SK-N-SH (cell line): ENCODE data around the gene MATN4. TPM values are rescaled to one million over a fixed set of nuclear protein-coding genes. Genes with fewer than 3 reads are reported as not detected.

Experiments
- CTCF ChIA-PET: fragments of 300-600, 350-600 bp; formaldehyde crosslinking; extraction: SDS; loops from one replicate; lab custom pipeline; 2021; lab: Yijun Ruan, JAX
- POLR2A ChIA-PET: fragments of 350-600 bp; sonication (Branson Sonifier 250); formaldehyde crosslinking; extraction: SDS; loops from one replicate; lab custom pipeline; 2020; ENCODE audit warnings: antibody characterized with exemption, inconsistent platforms; lab: Yijun Ruan, JAX
- DNase-seq: peaks from one replicate; pipeline ENCODE4 v3.0.0; 2012
- H2AFZ ChIP-seq: fragments of 200-600 bp; sonication (generic); 2 replicates; pipeline ENCODE4 v1.8.1; 2016; ENCODE audit warnings: antibody characterized with exemption, mild to moderate bottlenecking, low read depth
- H3F3A ChIP-seq: fragments of 200-600 bp; sonication (generic); replicated peaks from 2 replicates; pipeline ENCODE3; 2016; ENCODE audit warnings: antibody characterized with exemption, mild to moderate bottlenecking; ENCODE audit not compliant: insufficient read depth
- H3K27ac ChIP-seq, 2 experiments: fragments of 200-500 bp in 1 of 2; fragments of 200-600 bp in 1 of 2; sonication (Bioruptor generic) in 1 of 2; sonication (generic), shearing (Covaris generic) in 1 of 2; 2 replicates each; pipeline versions ENCODE4 v1.5.1 to v1.6.1; 2014 to 2016; ENCODE audit warnings: low read depth in 2 of 2, inconsistent platforms in 1 of 2, low read length in 1 of 2, mild to moderate bottlenecking in 1 of 2, mixed read lengths in 1 of 2
- H3K27me3 ChIP-seq: fragments of 200-600 bp; sonication (generic), shearing (Covaris generic); 2 replicates; pipeline ENCODE4 v1.6.1; 2016; ENCODE audit warnings: mixed run types; ENCODE audit not compliant: insufficient read depth
- H3K36me3 ChIP-seq, 2 experiments: fragments of 200-500 bp in 1 of 2; fragments of 200-600 bp in 1 of 2; sonication (Bioruptor generic) in 1 of 2; sonication (generic) in 1 of 2; replicated peaks in 1 of 2; 2 replicates each; pipeline versions ENCODE3 to v1.5.1; 2014 to 2016; ENCODE audit warnings: low read length in 1 of 2, mild to moderate bottlenecking in 1 of 2; ENCODE audit not compliant: insufficient read depth in 2 of 2, control insufficient read depth in 1 of 2
- H3K4me1 ChIP-seq, 2 experiments: fragments of 200-500 bp in 1 of 2; fragments of 200-600 bp in 1 of 2; sonication (Bioruptor generic) in 1 of 2; sonication (generic), shearing (Covaris generic) in 1 of 2; 2 replicates each; pipeline versions ENCODE4 v1.5.1 to v1.6.1; 2014 to 2016; ENCODE audit warnings: low read depth in 1 of 2, low read length in 1 of 2, mixed run types in 1 of 2; ENCODE audit not compliant: insufficient read depth in 2 of 2, control insufficient read depth in 1 of 2
- H3K4me2 ChIP-seq: fragments of 200-600 bp; sonication (generic), shearing (Covaris generic); 2 replicates; pipeline ENCODE4 v1.6.1; 2017; ENCODE audit warnings: mixed run types
- H3K4me3 ChIP-seq, 2 experiments: fragments of 200-500 bp in 1 of 2; fragments of 200-600 bp in 1 of 2; sonication (Bioruptor generic) in 1 of 2; sonication (generic), shearing (Covaris generic) in 1 of 2; 2 replicates each; pipeline versions ENCODE4 v1.5.1 to v1.8.1; 2014 to 2016; ENCODE audit warnings: low read depth in 2 of 2, inconsistent platforms in 1 of 2, low read length in 1 of 2, mild to moderate bottlenecking in 1 of 2, mixed read lengths in 1 of 2, moderate library complexity in 1 of 2
- H3K79me2 ChIP-seq: fragments of 200-600 bp; sonication (generic); 2 replicates; pipeline ENCODE4 v1.8.1; 2017; ENCODE audit warnings: mild to moderate bottlenecking; ENCODE audit not compliant: insufficient read depth
- H3K9ac ChIP-seq: fragments of 200-600 bp; sonication (generic); 2 replicates; pipeline ENCODE4 v1.6.1; 2017; ENCODE audit warnings: mixed run types
- H3K9me2 ChIP-seq: fragments of 200-600 bp; sonication (generic); 2 replicates; pipeline ENCODE4 v1.6.1; 2017; ENCODE audit warnings: mixed run types
- H3K9me3 ChIP-seq: fragments of 200-600 bp; sonication (generic); 2 replicates; pipeline ENCODE4 v1.6.1; 2017; ENCODE audit warnings: mixed run types, mild to moderate bottlenecking, moderate library complexity
- H4K20me1 ChIP-seq: fragments of 200-600 bp; sonication (generic); 2 replicates; pipeline ENCODE4 v1.6.1; 2017; ENCODE audit warnings: mild to moderate bottlenecking, mixed run types; ENCODE audit not compliant: insufficient read depth
- EP300 ChIP-seq, 2 experiments: IDR thresholded peaks; 2 replicates each; pipeline versions ENCODE4 v1.4.0 to v1.6.1; 2012; ENCODE audit warnings: borderline replicate concordance in 1 of 2, low read depth in 1 of 2, low read length in 1 of 2
- EZH2phosphoT487 ChIP-seq: fragments of 200-600 bp; sonication (generic); IDR thresholded peaks from 2 replicates; pipeline ENCODE4 v1.6.1; 2017; ENCODE audit warnings: low read depth, mixed run types, mild to moderate bottlenecking, antibody characterized with exemption, moderate library complexity, borderline replicate concordance
- FOXJ3 ChIP-seq: sonication (generic); formaldehyde crosslinking; IDR thresholded peaks from 2 replicates; pipeline ENCODE4 v1.5.1; 2020; ENCODE audit warnings: mild to moderate bottlenecking, missing genetic modification reagents
- FOXM1 ChIP-seq: IDR thresholded peaks from 2 replicates; pipeline ENCODE4 v1.4.0; 2012; ENCODE audit warnings: low read depth, mild to moderate bottlenecking
- JUND ChIP-seq: IDR thresholded peaks from 2 replicates; pipeline ENCODE4 v1.4.0; 2012
- MEF2A ChIP-seq: IDR thresholded peaks from 2 replicates; pipeline ENCODE4 v1.4.0; 2012; ENCODE audit warnings: low read depth, borderline replicate concordance
- MXI1 ChIP-seq: IDR thresholded peaks from 2 replicates; pipeline ENCODE4 v1.6.1; 2012; ENCODE audit warnings: mild to moderate bottlenecking, low read depth, low read length, improper control_type of control experiment
- NFIC ChIP-seq: IDR thresholded peaks from 2 replicates; pipeline ENCODE4 v1.4.0; 2012; ENCODE audit warnings: borderline replicate concordance
- NRF1 ChIP-seq: IDR thresholded peaks from 2 replicates; pipeline ENCODE4 v1.6.1; 2012; ENCODE audit warnings: low read depth, mild to moderate bottlenecking, low read length
- POLR2AphosphoS5 ChIP-seq: IDR thresholded peaks from 2 replicates; pipeline ENCODE4 v1.6.1; 2012; ENCODE audit warnings: low read depth, low read length
- RAD21 ChIP-seq: IDR thresholded peaks from 2 replicates; pipeline ENCODE4 v1.6.1; 2012; ENCODE audit warnings: mild to moderate bottlenecking, low read length
- RCOR1 ChIP-seq: fragments of 150-350 bp; IDR thresholded peaks from 2 replicates; pipeline ENCODE4 v1.6.1; 2017; ENCODE audit warnings: antibody characterized with exemption, low read length
- RFX5 ChIP-seq: IDR thresholded peaks from 2 replicates; pipeline ENCODE4 v1.6.1; 2012; ENCODE audit warnings: mild to moderate bottlenecking, improper control_type of control experiment, low read length
- SMC3 ChIP-seq: IDR thresholded peaks from 2 replicates; pipeline ENCODE4 v1.6.1; 2012; ENCODE audit warnings: low read depth, low read length, improper control_type of control experiment
- TAF1 ChIP-seq: IDR thresholded peaks from 2 replicates; pipeline ENCODE4 v1.6.1; 2012; ENCODE audit warnings: low read depth, mild to moderate bottlenecking, low read length, moderate library complexity, borderline replicate concordance
- TCF12 ChIP-seq: IDR thresholded peaks from 2 replicates; pipeline ENCODE4 v1.4.0; 2012
- TEAD4 ChIP-seq: IDR thresholded peaks from 2 replicates; pipeline ENCODE4 v1.4.0; 2012; ENCODE audit warnings: mild to moderate bottlenecking, borderline replicate concordance; ENCODE audit not compliant: insufficient read depth
- YY1 ChIP-seq: IDR thresholded peaks from 2 replicates; pipeline ENCODE4 v1.4.0; 2012; ENCODE audit warnings: low read depth, mild to moderate bottlenecking
- WGBS: methylation state at CpG from one replicate; pipeline ENCODE4 v1.1.6; 2017; ENCODE audit warnings: low lambda C conversion rate; 5-methylcytosine and 5-hydroxymethylcytosine counted together
- polyA plus RNA-seq, 3 experiments: library from polyadenylated mRNA; depleted of rRNA; stranded (reverse); fragments of >200 nt; gene quantifications; 2 replicates each; pipeline ENCODE4 v1.2.3, GENCODE V29; 2012
- TF ChIP-seq, protein P1 (sequence below): fragments of 150-350 bp; IDR thresholded peaks from 2 replicates; pipeline ENCODE4 v1.6.1; 2016; ENCODE audit warnings: mild to moderate bottlenecking, low read depth, low read length
- TF ChIP-seq, protein P2 (sequence below): IDR thresholded peaks from 2 replicates; pipeline ENCODE4; 2012
- TF ChIP-seq, protein P3 (sequence below): fragments of 200-600 bp; sonication (generic); IDR thresholded peaks from 2 replicates; pipeline ENCODE4 v1.6.1; 2017; ENCODE audit warnings: antibody characterized with exemption, mild to moderate bottlenecking, moderate library complexity

The MATN4 gene
- polyA plus RNA-seq, 1 of the 3 experiments (the other 2 are of a cell fraction): 0.16 TPM

DNA sequence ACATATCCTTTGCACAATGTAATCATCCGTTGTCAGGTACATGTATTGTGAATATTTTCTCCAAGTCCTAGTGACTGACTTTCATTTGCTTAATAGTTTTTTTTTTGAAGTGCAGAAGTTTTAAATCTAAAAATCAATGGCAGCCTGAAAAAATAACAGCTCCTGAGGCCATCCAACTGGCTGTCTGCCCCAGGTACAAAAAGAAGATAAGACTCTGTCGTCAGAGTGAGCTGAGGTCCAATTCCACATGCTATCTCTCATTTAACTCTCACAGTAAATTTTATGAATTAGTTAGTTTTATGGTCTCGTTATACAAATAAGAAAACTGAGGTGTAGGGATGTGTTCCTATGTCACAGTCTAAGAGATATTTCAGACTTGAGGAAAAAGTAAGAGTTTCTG, 32.8 kb downstream of the MATN4 start (continued):
- TF ChIP-seq FOXJ3 (CRISPR knock-in tag): no peak
- no peak for TF ChIP-seq RFX5
- TF ChIP-seq NRF1: no peak
- TF ChIP-seq FOXM1: no peak
- no peak for TF ChIP-seq TCF12
- TF ChIP-seq NFIC: no peak
- TF ChIP-seq RCOR1: no peak
- TF ChIP-seq SMC3: no peak
- TF ChIP-seq JUND: no peak
- TF ChIP-seq TAF1: no peak

DNA sequence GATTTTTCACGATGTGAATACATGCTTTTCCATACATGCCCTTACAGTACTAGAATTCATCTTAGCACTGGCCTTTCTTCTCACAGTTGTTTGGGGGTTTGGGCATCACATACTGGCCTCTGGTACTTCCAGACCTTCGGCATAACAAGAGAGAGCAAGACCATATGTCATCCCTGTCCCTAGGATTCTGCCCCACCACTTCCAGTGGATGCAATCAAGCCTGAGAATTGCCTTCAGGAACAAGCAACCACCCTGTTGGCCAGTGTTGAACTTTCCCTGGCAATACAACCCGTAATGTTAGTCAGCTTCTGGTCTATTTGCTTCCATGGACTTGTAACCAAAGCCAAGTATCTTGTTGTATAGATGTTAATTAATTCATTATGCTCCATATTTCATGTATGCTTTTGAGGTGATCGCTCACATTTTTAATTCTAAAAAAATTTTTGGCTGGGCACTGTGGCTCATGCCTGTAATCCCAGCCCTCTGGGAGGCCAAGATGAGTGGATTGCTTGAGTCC, 38.3 kb downstream of the MATN4 start:
- Histone ChIP-seq H3K4me3 (no peak overlapping the region), H3K9me2 (no peaks in the 10 kb centered on the region), H4K20me1 (no peaks in the 10 kb centered on the region), H3F3A (no peaks in the 10 kb centered on the region), H3K4me2 (no peak overlapping the region), H3K4me1 (no peaks in the 10 kb centered on the region), H3K79me2 (no peaks in the 10 kb centered on the region), H3K36me3 (no peaks in the 10 kb centered on the region), H3K9me3 (no peaks in the 10 kb centered on the region), H2AFZ (no peak overlapping the region), H3K27ac (no peak overlapping the region), H3K9ac (no peak overlapping the region), H3K27me3 (peaks cover 9% of the 10 kb centered on the region; the same call in 1 of the 2 replicates)
- TF ChIP-seq POLR2AphosphoS5 (no peak), MXI1 (no peak), EZH2phosphoT487 (no peak), JUND (no peak), TEAD4 (no peak), FOXJ3 (CRISPR knock-in tag) (no peak), YY1 (no peak), MEF2A (no peak), RAD21 (no peak), EP300 (IDR thresholded peaks at IDR 0.05; ENCODE audit: borderline replicate concordance in 1 of 2, low read depth in 1 of 2, low read length in 1 of 2) (no peak)
- TF ChIP-seq, protein P1, sequence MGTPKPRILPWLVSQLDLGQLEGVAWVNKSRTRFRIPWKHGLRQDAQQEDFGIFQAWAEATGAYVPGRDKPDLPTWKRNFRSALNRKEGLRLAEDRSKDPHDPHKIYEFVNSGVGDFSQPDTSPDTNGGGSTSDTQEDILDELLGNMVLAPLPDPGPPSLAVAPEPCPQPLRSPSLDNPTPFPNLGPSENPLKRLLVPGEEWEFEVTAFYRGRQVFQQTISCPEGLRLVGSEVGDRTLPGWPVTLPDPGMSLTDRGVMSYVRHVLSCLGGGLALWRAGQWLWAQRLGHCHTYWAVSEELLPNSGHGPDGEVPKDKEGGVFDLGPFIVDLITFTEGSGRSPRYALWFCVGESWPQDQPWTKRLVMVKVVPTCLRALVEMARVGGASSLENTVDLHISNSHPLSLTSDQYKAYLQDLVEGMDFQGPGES: no peak
- TF ChIP-seq, protein P2, sequence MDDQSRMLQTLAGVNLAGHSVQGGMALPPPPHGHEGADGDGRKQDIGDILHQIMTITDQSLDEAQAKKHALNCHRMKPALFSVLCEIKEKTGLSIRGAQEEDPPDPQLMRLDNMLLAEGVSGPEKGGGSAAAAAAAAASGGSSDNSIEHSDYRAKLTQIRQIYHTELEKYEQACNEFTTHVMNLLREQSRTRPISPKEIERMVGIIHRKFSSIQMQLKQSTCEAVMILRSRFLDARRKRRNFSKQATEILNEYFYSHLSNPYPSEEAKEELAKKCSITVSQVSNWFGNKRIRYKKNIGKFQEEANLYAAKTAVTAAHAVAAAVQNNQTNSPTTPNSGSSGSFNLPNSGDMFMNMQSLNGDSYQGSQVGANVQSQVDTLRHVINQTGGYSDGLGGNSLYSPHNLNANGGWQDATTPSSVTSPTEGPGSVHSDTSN: no peak
- TF ChIP-seq, protein P3, sequence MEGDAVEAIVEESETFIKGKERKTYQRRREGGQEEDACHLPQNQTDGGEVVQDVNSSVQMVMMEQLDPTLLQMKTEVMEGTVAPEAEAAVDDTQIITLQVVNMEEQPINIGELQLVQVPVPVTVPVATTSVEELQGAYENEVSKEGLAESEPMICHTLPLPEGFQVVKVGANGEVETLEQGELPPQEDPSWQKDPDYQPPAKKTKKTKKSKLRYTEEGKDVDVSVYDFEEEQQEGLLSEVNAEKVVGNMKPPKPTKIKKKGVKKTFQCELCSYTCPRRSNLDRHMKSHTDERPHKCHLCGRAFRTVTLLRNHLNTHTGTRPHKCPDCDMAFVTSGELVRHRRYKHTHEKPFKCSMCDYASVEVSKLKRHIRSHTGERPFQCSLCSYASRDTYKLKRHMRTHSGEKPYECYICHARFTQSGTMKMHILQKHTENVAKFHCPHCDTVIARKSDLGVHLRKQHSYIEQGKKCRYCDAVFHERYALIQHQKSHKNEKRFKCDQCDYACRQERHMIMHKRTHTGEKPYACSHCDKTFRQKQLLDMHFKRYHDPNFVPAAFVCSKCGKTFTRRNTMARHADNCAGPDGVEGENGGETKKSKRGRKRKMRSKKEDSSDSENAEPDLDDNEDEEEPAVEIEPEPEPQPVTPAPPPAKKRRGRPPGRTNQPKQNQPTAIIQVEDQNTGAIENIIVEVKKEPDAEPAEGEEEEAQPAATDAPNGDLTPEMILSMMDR: no peak
- ChIA-PET POLR2A (no interaction called here), CTCF (interaction anchor here (2.5 kb wide), 1 partner anchor 24 kb away, joined by 13 read pairs; no protein-coding TSS in a partner anchor)
- whole genome bisulfite sequencing: 2% methylated on average over 4 of the region's 4 CpGs
- no peak for DNase-seq
